ENCODE measurements around the gene ERLIN1. TPM values are rescaled to one million over a fixed set of nuclear protein-coding genes. Genes with fewer than 3 reads are reported as not detected.

ERLIN1 gene
- total RNA-seq, 1 donor from 2014 or later: 49.5 TPM

DNA sequence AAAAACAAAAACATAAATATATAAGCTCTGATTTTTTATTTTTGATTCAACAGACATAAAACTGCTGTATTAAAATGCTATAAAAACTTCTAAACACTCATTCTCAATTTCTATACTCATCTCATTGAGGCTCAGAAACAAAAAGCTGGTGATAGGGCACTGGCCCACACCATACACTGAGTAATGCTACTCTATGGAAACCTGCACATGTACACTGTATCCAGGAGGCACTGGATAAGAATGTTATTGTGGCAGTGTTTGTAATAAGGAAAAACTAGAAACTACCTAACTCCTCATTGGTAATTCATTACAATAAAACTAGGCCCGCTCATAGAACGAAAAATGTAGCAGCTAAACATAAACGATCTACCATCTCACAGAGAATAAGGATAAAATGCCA lies 23.1 kb downstream of the ERLIN1 start:
- Mint-ChIP-seq H3K36me3 (ENCODE audit: insufficient read depth) (peaks cover 28% of the 10 kb centered on the region), H3K4me3 (ENCODE audit: low read depth) (no peak overlapping the region), H3K27ac (no peak overlapping the region), H3K9me3 (ENCODE audit: low read depth) (no peaks in the 10 kb centered on the region), H3K27me3 (no peaks in the 10 kb centered on the region), H3K4me1 (ENCODE audit: low read depth) (peaks cover 14% of the 10 kb centered on the region)
- DNase-seq (ENCODE audit: low spot score, unreplicated experiment): no peak
- TF ChIP-seq CTCF (IDR thresholded peaks at IDR 0.05; ENCODE audit: unreplicated experiment): no peak

- peaks cover 5% of the 10 kb centered on the region for H3K4me1 Mint-ChIP-seq (ENCODE audit: low read depth)
- no peak overlapping the region for H3K4me3 Mint-ChIP-seq (ENCODE audit: low read depth)
- H3K9me3 Mint-ChIP-seq (ENCODE audit: low read depth): no peaks in the 10 kb centered on the region
- TF ChIP-seq CTCF (IDR thresholded peaks at IDR 0.05; ENCODE audit: unreplicated experiment): no peak
- H3K27ac Mint-ChIP-seq: no peak overlapping the region
- peaks cover 36% of the 10 kb centered on the region for H3K36me3 Mint-ChIP-seq (ENCODE audit: insufficient read depth)
- DNase-seq (ENCODE audit: low spot score, unreplicated experiment): no peak
- H3K27me3 Mint-ChIP-seq: no peaks in the 10 kb centered on the region
Measured at GRCh38 chr10:100158044-100158805, 27.6 kb downstream of the ERLIN1 start.

GRCh38 chr10:100157156-100157555 lies 28.7 kb downstream of the ERLIN1 start:
- DNase-seq (ENCODE audit: low spot score, unreplicated experiment): no peak
- Mint-ChIP-seq H3K4me3 (ENCODE audit: low read depth) (no peak overlapping the region), H3K36me3 (ENCODE audit: insufficient read depth) (peaks cover 32% of the 10 kb centered on the region), H3K27ac (no peak overlapping the region), H3K27me3 (no peaks in the 10 kb centered on the region), H3K4me1 (ENCODE audit: low read depth) (peaks cover 5% of the 10 kb centered on the region), H3K9me3 (ENCODE audit: low read depth) (no peaks in the 10 kb centered on the region)
- no peak for TF ChIP-seq CTCF (IDR thresholded peaks at IDR 0.05; ENCODE audit: unreplicated experiment)

DNA sequence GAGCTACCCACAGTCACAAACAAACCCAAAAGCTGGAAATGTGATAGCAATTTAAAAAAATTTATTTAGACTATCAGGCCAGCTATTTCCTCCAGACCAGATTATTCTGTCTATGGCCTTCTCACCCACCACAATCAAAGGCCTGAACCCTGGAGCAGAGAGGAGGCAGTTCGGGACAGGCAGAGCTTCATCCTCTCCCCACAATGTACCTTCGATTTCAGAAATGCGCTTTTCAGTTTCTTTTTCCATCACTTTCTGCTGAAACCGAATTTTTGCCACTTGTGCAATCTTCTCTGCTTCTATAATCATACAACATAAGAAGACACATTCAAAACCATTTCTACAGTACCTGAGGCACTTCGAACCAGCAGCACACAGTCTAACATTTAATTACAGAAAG lies 29.9 kb downstream of the ERLIN1 start:
- H3K9me3 Mint-ChIP-seq (ENCODE audit: low read depth): no peaks in the 10 kb centered on the region
- peaks cover 5% of the 10 kb centered on the region for H3K4me1 Mint-ChIP-seq (ENCODE audit: low read depth)
- H3K36me3 Mint-ChIP-seq (ENCODE audit: insufficient read depth): peaks cover 29% of the 10 kb centered on the region
- no peak overlapping the region for H3K4me3 Mint-ChIP-seq (ENCODE audit: low read depth)
- no peak overlapping the region for H3K27ac Mint-ChIP-seq
- H3K27me3 Mint-ChIP-seq: no peaks in the 10 kb centered on the region
- no peak for DNase-seq (ENCODE audit: low spot score, unreplicated experiment)
- TF ChIP-seq CTCF (IDR thresholded peaks at IDR 0.05; ENCODE audit: unreplicated experiment): no peak

- Mint-ChIP-seq H3K9me3 (ENCODE audit: low read depth) (no peaks in the 10 kb centered on the region), H3K27ac (peak overlapping the region; percentile 63), H3K4me3 (ENCODE audit: low read depth) (no peak overlapping the region), H3K27me3 (no peaks in the 10 kb centered on the region), H3K4me1 (ENCODE audit: low read depth) (peaks cover 5% of the 10 kb centered on the region), H3K36me3 (ENCODE audit: insufficient read depth) (peaks cover 26% of the 10 kb centered on the region)
- no peak for DNase-seq (ENCODE audit: low spot score, unreplicated experiment)
- TF ChIP-seq CTCF (IDR thresholded peaks at IDR 0.05; ENCODE audit: unreplicated experiment): no peak
Measured at GRCh38 chr10:100154666-100155065, 31.2 kb downstream of the ERLIN1 start.
